Naive B cell (primary cell): Measurements from ENCODE around the gene SBF1. TPM values are rescaled to one million over a fixed set of nuclear protein-coding genes. Genes with fewer than 3 reads are reported as not detected.
"Not testable (repeated sequence)": the region's sequence is repeated elsewhere in the genome, so short reads cannot be mapped to it uniquely, and the experiment has no call there.

ENCODE experiments used
- ATAC-seq, 2 donors: fragments of 150-1000 bp; cut with Tn5 transposase; 2 replicates each; pipeline ENCODE4 v1.10.0; 2021; ENCODE audit warnings: low read depth in 2 of 2, mild to moderate bottlenecking in 2 of 2, moderate library complexity in 2 of 2
- DNase-seq: peaks from one replicate; pipeline ENCODE4 v3.0.0; 2022
- H3K27ac Mint-ChIP-seq, 6 donors: one replicate each; pipeline ENCODE4 v1.8.0; 2020 to 2022; ENCODE audit warnings: mild to moderate bottlenecking in 6 of 6, mixed read lengths in 6 of 6, moderate library complexity in 5 of 6, inconsistent platforms in 2 of 6
- H3K27me3 Mint-ChIP-seq, 3 donors: one replicate each; pipeline ENCODE4 v1.8.0; 2021 to 2022; ENCODE audit warnings: mixed read lengths in 3 of 3, mild to moderate bottlenecking in 1 of 3
- H3K36me3 Mint-ChIP-seq, 2 donors: one replicate each; pipeline ENCODE4 v1.8.0; 2020 to 2022; ENCODE audit warnings: mixed read lengths in 2 of 2, inconsistent platforms in 1 of 2, mild to moderate bottlenecking in 1 of 2
- H3K4me1 Mint-ChIP-seq, 3 donors: one replicate each; pipeline ENCODE4 v1.8.0; 2020 to 2022; ENCODE audit warnings: mixed read lengths in 3 of 3, inconsistent platforms in 1 of 3, mild to moderate bottlenecking in 1 of 3, moderate library complexity in 1 of 3
- H3K4me3 Mint-ChIP-seq, 8 donors: one replicate each; pipeline ENCODE4 v1.8.0; 2020 to 2022; ENCODE audit warnings: mild to moderate bottlenecking in 8 of 8, mixed read lengths in 8 of 8, moderate library complexity in 8 of 8, inconsistent platforms in 2 of 8
- H3K9me3 Mint-ChIP-seq, 7 donors: one replicate each; pipeline ENCODE4 v1.8.0; 2020 to 2022; ENCODE audit warnings: mixed read lengths in 7 of 7, mild to moderate bottlenecking in 5 of 7, inconsistent platforms in 2 of 7, moderate library complexity in 1 of 7
- polyA plus RNA-seq, 6 donors: library from polyadenylated mRNA; unstranded; fragments of 300-500 nt; fragmentation: Illumina TruSeq; gene quantifications; one replicate each; pipeline ENCODE4 v1.2.3, GENCODE V29; 2021; ENCODE audit warnings: low read depth in 6 of 6

SBF1 gene, protein sequence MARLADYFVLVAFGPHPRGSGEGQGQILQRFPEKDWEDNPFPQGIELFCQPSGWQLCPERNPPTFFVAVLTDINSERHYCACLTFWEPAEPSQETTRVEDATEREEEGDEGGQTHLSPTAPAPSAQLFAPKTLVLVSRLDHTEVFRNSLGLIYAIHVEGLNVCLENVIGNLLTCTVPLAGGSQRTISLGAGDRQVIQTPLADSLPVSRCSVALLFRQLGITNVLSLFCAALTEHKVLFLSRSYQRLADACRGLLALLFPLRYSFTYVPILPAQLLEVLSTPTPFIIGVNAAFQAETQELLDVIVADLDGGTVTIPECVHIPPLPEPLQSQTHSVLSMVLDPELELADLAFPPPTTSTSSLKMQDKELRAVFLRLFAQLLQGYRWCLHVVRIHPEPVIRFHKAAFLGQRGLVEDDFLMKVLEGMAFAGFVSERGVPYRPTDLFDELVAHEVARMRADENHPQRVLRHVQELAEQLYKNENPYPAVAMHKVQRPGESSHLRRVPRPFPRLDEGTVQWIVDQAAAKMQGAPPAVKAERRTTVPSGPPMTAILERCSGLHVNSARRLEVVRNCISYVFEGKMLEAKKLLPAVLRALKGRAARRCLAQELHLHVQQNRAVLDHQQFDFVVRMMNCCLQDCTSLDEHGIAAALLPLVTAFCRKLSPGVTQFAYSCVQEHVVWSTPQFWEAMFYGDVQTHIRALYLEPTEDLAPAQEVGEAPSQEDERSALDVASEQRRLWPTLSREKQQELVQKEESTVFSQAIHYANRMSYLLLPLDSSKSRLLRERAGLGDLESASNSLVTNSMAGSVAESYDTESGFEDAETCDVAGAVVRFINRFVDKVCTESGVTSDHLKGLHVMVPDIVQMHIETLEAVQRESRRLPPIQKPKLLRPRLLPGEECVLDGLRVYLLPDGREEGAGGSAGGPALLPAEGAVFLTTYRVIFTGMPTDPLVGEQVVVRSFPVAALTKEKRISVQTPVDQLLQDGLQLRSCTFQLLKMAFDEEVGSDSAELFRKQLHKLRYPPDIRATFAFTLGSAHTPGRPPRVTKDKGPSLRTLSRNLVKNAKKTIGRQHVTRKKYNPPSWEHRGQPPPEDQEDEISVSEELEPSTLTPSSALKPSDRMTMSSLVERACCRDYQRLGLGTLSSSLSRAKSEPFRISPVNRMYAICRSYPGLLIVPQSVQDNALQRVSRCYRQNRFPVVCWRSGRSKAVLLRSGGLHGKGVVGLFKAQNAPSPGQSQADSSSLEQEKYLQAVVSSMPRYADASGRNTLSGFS (N-terminal part only)
- 10 to 100 TPM in 4 of 6 donors, 1 to 10 TPM in 2; 6.9 to 26.6 (median 11.4) TPM for polyA plus RNA-seq

DNA sequence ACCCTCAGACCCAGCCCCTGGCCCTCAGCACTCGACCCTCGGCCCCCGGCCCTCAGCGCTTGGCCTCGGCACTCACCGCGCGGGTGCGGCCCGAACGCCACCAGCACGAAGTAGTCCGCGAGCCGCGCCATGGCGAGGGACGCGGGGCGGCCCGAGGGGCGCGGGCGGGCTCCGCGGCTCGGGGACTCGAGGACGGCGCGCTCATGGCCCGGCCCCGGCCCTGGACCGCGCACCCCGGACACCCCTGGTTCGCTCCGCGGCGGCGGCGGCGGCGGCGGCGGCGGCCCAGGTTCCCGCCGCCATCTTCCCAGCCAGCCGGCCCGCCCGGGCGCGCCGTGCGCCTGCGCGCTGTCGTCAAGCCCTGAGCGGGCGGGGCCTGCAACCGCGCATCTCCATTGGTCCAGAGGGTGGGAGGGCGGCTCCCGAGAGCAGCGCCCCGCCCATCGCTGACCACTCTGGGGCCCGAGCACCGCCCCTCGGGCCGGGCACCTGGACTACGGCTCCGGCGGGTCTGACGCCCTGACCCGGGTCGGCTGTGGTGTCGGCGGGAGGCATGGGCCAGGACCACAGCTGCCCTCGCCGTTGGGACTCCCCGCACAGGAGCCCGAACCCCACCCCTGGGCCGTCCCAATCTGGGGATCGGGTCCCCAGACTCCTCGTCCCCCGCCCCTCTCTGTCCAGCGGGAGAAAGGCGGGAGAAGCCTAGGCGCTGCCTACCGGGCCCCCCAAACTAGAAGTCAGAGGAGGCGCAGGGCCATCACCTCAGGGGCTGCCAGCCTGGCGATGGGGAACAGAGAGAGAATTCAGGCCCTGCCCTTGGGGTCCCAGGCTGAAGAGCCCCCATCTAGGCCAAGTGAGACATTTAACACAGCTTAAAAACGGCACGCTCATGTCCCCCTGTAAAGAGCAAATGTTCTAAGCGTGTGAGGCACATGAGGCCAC lies at the start of gene SBF1:
TSS of gene SBF1 (minus strand) at position 326 of the 942 bp plus-strand sequence. CDS start at position 131, 195 bp downstream.
- Mint-ChIP-seq H3K36me3 (no peaks in the 10 kb centered on the region), H3K4me1 (peaks cover 42 to 59% (median 52%) of the 10 kb centered on the region in 3 donors), H3K27ac (peak within 1 kb of the TSS in 5 of 6 donors; percentile 60 to 95 (median 90)), H3K27me3 (peaks cover 0 to 4% (median 2%) of the 10 kb centered on the region in 3 donors), H3K4me3 (peak within 1 kb of the TSS; percentile 88 to 95 (median 92)), H3K9me3 (peaks cover 0 to 2% (median 0%) of the 10 kb centered on the region in 7 donors)
- ATAC-seq = peak; percentile 78
- DNase-seq = peak; percentile 86

DNA sequence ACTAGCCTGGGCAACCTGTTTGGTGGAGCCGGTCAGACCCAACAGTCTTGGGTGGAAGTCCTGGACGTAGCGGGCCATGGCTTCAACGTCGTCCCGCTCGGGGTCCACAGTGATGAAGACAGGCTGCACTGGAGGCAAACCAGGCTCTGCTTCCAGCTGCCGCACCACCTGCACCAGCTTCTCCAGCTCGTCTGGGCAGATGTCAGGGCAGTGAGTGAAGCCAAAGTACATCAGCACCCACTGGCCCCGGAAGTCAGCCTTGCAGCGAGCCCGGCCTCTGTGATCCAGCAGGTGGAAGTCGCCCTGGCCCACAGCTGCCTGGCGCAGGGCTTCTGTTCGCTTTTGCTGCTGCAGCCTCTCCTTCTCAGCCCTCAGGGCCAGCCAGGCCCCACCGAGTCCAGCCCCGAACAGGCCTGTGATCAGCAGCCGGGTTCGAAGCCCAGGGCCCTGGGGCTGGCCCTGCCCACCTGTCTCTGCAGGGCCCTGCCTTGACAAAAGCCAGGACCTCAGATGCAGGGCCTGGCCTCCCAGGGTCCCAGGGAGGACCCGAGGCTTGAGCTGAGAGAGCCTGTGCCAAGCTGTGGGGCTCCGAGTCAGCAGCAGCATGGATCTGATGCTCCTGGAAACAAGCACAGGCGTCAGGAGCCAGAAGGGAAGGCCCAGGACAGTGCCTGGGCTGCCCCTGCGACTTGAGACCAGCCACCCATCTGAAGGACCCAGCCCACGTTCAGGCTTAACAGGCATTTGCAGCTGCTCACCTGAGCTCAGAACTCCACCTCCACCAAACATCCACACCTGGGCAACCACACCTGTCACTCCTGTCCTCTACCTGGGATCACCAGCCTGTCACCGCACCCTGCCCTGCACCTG lies 49.2 kb upstream of the SBF1 start:
- ATAC-seq (no peak), DNase-seq (no peak)
- Mint-ChIP-seq H3K27me3 (no peaks in the 10 kb centered on the region), H3K27ac (peak overlapping the region in 5 of 6 donors; percentile 28 to 96 (median 88)), H3K9me3 (no peaks in the 10 kb centered on the region), H3K4me1 (peaks cover 31 to 35% (median 35%) of the 10 kb centered on the region in 3 donors), H3K36me3 (no peaks in the 10 kb centered on the region), H3K4me3 (peak overlapping the region; percentile 44 to 95 (median 90))

DNA sequence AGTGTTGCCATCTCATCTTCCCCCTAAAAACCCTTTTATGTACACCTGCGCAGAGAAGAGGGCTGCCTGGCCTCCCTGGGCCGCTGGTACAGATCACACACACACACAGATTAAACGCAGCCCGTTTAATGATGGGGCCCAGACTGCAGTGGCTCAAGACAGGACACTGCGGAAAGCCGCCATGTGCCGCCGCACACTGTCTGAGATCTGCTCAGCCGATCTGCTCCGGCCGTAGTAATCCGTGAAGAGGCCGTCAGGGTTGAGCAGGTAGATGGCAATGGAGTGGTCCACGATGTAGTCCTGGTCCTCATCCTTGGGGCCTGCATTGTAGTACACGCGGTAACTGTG lies 48.6 kb upstream of the SBF1 start:
- Mint-ChIP-seq H3K4me1 (peaks cover 28 to 35% (median 28%) of the 10 kb centered on the region in 3 donors), H3K27me3 (no peaks in the 10 kb centered on the region), H3K27ac (peak overlapping the region in 3 of 6 donors; percentile 48 to 85 (median 79)), H3K4me3 (peak overlapping the region in 4 of 8 donors; percentile 20 to 54 (median 41)), H3K36me3 (no peaks in the 10 kb centered on the region), H3K9me3 (no peaks in the 10 kb centered on the region)
- no peak for DNase-seq
- ATAC-seq = no peak

DNA sequence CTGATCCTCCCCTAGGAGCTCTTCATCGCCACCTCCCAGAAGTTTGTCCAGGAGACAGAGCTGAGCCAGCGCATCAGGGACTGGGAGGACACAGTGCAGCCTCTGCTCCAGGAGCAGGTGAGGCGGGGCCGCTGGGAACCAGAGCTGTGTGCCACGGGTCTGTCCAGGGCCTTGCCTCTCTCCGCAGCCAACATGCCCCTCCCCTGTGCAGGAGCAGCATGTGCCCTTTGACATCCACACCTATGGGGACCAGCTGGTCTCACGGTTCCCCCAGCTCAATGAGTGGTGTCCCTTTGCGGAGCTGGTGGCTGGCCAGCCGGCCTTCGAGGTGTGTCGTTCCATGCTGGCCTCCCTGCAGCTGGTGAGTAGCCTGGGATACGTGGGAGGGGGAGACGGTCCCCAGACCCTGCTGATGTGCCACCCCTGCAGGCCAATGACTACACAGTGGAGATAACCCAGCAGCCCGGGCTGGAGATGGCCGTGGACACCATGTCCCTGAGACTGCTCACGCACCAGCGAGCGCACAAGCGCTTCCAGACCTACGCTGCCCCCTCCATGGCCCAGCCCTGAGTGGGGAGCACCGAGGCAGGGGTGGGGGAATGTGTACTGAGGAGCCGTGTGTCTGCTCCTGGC lies 48.1 kb upstream of the SBF1 start:
- ATAC-seq = no peak
- DNase-seq = no peak
- no peaks in the 10 kb centered on the region for H3K9me3 Mint-ChIP-seq
- no peaks in the 10 kb centered on the region for H3K27me3 Mint-ChIP-seq
- H3K36me3 Mint-ChIP-seq = no peaks in the 10 kb centered on the region
- peak overlapping the region in 3 of 8 donors; percentile 20 to 54 (median 53) for H3K4me3 Mint-ChIP-seq
- peaks cover 23 to 34% (median 23%) of the 10 kb centered on the region in 3 donors for H3K4me1 Mint-ChIP-seq
- H3K27ac Mint-ChIP-seq = peak overlapping the region in 2 of 6 donors; percentile 79 to 85

DNA sequence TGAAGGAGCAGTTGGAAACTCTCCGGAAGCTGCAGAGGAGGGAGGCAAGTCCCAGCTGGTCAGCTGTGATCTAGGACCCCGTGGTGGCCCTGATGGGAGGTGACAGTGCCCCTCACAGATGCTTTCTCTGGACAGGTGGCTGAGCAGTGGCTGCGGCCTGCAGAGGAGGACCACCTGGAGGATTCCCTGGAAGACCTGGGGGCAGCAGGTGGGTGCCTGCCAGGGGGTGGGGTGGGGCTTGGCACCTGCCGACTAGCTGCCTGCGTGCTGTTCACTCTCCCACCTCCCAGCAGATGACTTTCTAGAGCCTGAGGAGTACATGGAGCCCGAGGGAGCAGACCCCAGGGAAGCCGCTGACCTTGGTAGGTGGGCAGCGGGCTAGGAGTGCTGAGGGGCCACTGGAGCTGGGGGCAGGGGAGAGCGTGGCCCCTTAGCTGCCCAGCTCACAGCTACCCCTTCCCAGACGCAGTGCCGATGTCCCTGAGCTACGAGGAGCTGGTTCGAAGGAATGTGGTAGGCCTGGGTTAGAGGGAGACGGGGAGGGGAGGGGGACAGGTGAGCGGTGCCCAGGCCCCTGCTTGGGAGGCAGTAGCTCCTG lies 47.5 kb upstream of the SBF1 start:
- H3K4me1 Mint-ChIP-seq = peaks cover 17 to 28% (median 19%) of the 10 kb centered on the region in 3 donors
- H3K36me3 Mint-ChIP-seq = no peaks in the 10 kb centered on the region
- H3K27ac Mint-ChIP-seq = no peak overlapping the region
- no peaks in the 10 kb centered on the region for H3K9me3 Mint-ChIP-seq
- ATAC-seq (no peak), DNase-seq (no peak)
- H3K4me3 Mint-ChIP-seq = peak overlapping the region in 1 of 8 donors; percentile 29
- no peaks in the 10 kb centered on the region for H3K27me3 Mint-ChIP-seq

DNA sequence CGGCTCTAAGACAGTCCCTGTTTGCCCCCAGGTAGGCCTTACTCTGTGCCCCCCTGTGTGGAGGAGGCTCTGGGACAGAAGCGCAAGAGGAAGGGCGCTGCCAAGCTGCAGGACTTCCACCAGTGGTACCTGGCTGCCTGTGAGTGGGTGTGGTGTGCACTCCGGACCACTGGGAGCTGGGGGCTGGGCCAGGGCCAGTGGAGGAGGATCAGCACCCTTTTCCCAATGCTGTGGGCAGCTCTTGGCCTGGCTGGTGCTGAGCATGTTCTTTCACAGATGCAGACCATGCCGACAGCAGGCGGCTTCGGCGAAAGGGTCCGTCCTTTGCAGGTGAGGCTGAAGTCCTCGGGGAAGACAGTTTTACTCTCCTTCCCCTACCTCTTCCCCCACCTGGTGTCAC lies 46.9 kb upstream of the SBF1 start:
- H3K36me3 Mint-ChIP-seq = no peaks in the 10 kb centered on the region

DNA sequence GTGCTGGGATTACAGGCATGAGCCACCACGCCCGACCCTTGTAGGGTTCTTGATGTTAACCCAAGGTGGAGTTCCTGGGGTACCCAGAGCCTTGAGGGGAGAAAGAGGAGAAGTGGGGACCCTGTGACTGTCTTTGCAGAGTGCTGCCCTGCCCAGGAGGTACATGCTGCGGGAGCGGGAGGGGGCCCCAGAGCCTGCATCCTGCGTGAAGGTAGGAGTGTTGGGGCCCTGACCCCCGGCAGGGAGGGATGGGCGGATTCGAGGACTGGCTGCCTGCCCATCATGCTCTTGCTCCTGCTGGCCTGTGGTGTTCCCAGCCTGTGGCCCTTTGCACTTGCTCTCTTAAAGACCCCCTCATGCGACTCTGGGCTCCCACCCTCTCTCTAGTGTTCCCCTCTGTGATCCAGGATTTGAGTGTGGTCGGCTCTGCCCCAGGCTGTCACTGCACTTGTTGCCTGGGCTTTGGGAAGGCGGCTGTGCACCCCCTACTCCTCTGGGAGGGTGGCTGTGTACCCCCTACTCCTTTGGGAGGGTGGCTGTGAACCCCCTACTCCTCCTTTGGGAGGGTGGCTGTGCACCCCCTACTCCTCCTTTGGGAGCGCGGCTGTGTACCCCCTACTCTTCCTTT lies 46.1 kb upstream of the SBF1 start:
- no peaks in the 10 kb centered on the region for H3K9me3 Mint-ChIP-seq
- no peaks in the 10 kb centered on the region for H3K36me3 Mint-ChIP-seq
- ATAC-seq (no peak), DNase-seq (no peak)
- H3K4me3 Mint-ChIP-seq = no peak overlapping the region
- H3K27ac Mint-ChIP-seq = peak overlapping the region in 1 of 6 donors; percentile 56
- H3K4me1 Mint-ChIP-seq = peaks cover 12 to 23% (median 13%) of the 10 kb centered on the region in 3 donors
- no peaks in the 10 kb centered on the region for H3K27me3 Mint-ChIP-seq

More for the DNA sequence above, 46.9 kb upstream of the SBF1 start:
- peak overlapping the region in 2 of 8 donors; percentile 3 to 29 for H3K4me3 Mint-ChIP-seq
- DNase-seq (no peak), ATAC-seq (no peak)
- no peaks in the 10 kb centered on the region for H3K9me3 Mint-ChIP-seq
- no peaks in the 10 kb centered on the region for H3K27me3 Mint-ChIP-seq
- H3K4me1 Mint-ChIP-seq = peaks cover 11 to 22% (median 13%) of the 10 kb centered on the region in 3 donors
- peak overlapping the region in 1 of 6 donors; percentile 15 for H3K27ac Mint-ChIP-seq

DNA sequence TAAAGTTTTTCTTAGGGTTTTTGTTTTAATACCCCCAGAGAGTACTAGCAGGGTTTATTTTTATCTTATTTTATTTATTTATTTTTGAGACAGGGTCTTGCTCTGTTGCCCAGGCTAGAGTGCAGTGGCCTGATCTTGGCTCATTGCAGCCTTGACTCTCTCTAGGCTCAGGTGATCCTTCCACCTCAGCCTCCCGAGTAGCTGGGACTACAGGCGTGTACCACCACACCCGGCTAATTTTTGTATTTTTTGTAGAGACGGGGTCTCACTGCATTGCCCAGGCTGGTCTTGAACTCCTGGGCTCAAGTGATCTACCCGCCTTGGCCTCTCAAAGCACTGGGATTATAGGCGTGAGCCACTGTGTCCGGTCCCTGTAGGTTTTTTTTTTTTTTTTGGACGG lies 45.3 kb upstream of the SBF1 start:
- not testable (repeated sequence) for H3K36me3 Mint-ChIP-seq, DNase-seq, ATAC-seq, H3K9me3 Mint-ChIP-seq, H3K27ac Mint-ChIP-seq, H3K27me3 Mint-ChIP-seq, H3K4me3 Mint-ChIP-seq
- peaks cover 17 to 24% (median 18%) of the 10 kb centered on the region in 3 donors for H3K4me1 Mint-ChIP-seq

DNA sequence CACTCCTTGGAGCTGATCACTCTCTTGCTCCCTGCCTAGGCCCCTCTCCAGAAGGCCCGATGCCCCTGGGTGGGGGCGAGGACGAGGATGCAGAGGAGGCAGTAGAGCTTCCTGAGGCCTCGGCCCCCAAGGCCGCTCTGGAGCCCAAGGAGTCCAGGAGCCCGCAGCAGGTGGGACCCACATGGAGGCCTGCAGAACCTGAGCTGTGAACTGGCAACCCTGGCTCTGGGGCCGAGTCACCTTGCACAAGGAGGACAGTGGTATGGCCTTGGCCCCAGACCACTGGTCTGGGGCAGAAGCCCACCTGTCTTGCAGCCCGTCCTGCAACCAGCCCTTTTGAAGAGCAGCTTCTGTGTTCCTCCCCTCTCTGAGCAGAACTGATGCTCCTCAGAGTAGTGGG lies 44.3 kb upstream of the SBF1 start:
- H3K36me3 Mint-ChIP-seq = peaks cover 0 to 5% of the 10 kb centered on the region in 2 donors
- no peaks in the 10 kb centered on the region for H3K27me3 Mint-ChIP-seq

DNA sequence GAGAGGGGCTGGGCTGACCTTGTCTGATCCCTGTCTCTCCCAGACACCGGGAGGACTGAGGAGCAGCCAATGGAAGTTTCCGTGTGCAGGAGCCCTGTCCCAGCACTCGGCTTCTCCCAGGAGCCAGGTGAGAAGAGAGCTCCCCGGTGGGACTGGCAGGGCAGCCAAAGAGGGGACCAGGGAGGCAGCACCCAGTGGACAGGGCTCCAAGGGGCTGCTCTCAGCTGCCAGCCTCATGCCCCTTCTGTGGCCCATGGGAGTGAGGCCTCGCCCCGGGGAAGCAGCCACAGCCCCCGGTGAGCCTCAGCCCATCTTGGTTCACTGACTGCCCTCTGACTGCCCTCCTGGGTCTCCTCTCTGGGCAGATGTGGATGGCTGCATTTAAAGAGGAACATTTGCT lies 43.8 kb upstream of the SBF1 start:
- Mint-ChIP-seq H3K27ac (no peak overlapping the region), H3K9me3 (no peaks in the 10 kb centered on the region), H3K4me3 (no peak overlapping the region), H3K4me1 (peaks cover 17 to 25% (median 22%) of the 10 kb centered on the region in 3 donors), H3K36me3 (peaks cover 0 to 5% of the 10 kb centered on the region in 2 donors), H3K27me3 (no peaks in the 10 kb centered on the region)
- ATAC-seq = no peak
- DNase-seq = no peak

More for the DNA sequence above, 44.3 kb upstream of the SBF1 start:
- Mint-ChIP-seq H3K9me3 (no peaks in the 10 kb centered on the region), H3K27ac (no peak overlapping the region), H3K4me1 (peaks cover 17 to 21% (median 18%) of the 10 kb centered on the region in 3 donors), H3K4me3 (no peak overlapping the region)
- ATAC-seq = no peak
- no peak for DNase-seq
